Measurements from ENCODE around the gene MGAT4B. TPM values are rescaled to one million over a fixed set of nuclear protein-coding genes. Genes with fewer than 3 reads are reported as not detected.

MGAT4B gene
- total RNA-seq, 1 donor from 2014 or later = 207 TPM

DNA sequence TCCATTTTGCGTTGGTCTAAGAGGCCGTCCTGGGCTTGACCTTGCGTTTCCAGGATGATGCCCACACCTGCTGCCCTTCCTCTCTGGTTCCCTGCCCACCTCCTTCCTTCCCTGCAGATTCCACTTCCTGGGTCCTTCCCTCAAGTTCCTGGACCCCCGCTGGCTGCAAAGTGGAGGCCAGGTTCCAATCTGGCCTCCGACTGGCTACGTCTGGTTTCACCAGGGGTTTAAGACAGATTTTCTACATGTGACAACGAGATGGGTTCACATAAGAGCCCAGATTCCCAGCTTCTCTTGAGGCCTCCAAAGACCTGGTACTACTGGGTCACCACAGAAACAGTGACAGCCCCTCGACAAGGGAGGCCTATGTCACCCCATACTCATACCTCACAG is 2.1 kb downstream of the MGAT4B start:
- H3K9me3 ChIP-seq = no peaks in the 10 kb centered on the region
- peak overlapping the region; percentile 91 for H3K27ac ChIP-seq
- H3K4me3 ChIP-seq = peak overlapping the region in 1 of 2 donors; percentile 87
- peaks cover 10 to 21% of the 10 kb centered on the region in 2 donors for H3K4me1 ChIP-seq
- intact Hi-C loops (cut with DNase I) = no loop called here
- H3K36me3 ChIP-seq = peaks cover 16 to 19% of the 10 kb centered on the region in 2 donors
- no peaks in the 10 kb centered on the region for H3K27me3 ChIP-seq
- no peak for DNase-seq (ENCODE audit: low spot score in 2 of 2)
- TF ChIP-seq, protein P1, sequence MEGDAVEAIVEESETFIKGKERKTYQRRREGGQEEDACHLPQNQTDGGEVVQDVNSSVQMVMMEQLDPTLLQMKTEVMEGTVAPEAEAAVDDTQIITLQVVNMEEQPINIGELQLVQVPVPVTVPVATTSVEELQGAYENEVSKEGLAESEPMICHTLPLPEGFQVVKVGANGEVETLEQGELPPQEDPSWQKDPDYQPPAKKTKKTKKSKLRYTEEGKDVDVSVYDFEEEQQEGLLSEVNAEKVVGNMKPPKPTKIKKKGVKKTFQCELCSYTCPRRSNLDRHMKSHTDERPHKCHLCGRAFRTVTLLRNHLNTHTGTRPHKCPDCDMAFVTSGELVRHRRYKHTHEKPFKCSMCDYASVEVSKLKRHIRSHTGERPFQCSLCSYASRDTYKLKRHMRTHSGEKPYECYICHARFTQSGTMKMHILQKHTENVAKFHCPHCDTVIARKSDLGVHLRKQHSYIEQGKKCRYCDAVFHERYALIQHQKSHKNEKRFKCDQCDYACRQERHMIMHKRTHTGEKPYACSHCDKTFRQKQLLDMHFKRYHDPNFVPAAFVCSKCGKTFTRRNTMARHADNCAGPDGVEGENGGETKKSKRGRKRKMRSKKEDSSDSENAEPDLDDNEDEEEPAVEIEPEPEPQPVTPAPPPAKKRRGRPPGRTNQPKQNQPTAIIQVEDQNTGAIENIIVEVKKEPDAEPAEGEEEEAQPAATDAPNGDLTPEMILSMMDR (IDR thresholded peaks at IDR 0.05) = no peak

DNA sequence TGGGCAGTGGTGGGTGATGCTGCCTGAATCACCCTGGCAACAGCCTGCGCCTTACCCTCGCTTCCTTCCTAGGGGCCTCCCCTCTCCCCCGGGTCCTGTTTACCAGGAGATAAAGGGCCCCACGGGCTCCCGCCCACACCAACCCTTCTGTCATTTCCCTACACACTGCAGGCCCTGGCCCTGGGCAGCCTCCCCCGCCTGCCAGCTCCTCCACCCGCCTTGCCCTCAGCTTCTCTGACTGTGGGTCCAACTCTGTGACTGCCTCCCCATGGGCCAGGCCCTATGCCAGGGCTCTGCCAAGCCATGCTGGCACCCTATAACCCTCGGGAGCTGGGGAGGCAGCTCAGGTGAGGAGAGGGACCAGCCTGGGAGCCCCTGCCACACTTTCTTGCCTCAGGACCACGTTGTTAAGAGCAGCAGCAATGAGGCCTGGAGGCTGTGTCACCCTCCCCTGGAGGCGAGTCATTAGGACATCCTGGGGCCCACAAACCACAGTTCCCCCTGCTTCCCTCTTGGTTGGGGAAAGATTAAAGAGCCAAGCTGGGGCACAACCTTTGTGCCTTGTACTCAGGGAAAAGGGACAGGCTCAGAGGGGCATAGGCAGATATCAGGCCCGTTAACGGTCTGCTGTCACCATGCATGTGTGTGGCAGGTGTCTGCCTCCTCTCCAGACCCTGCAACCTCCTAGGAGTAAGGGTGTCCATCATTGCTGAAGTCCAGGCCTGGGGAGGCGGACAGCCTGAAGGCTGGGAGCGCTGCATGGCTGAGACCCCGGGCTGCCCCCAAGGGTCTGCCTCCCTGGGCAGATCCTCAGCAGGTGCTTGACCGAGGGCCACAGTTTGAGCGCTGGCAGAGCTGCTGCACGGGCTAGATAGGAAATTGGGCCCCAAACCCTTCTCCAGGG is 2.8 kb downstream of the MGAT4B start:
- DNase-seq (ENCODE audit: low spot score in 2 of 2) = peak in 1 of 2 donors; percentile 58

DNA sequence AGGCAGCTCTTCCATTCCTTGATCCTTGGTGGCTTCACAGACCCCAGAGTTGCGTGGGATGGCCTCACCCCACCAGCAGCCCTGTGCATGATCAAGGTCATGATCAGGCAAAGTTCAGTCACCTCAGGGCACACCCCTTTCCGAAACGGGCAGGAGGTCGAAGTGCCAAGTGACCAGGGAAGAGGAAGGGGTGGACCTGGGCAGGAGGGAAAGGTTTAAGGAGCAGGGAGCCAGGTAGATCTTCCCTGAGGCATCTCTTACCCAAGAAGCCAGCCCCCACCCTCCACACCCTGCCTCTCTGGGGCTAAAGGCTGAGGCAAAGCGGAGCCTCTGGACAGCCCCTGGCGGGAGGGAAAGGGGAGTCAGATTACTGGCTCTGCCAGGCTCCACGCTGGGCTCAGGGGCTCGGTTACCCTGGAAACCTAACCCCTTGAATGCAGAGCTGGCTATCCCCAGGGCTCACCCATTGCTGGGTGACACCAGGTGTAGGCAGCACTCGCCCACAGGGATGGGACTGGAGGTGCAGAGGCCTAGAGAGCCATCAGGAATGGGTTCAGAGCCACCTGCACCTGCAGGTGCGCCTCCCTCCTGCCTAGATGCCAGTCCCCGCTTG is 3.6 kb downstream of the MGAT4B start:
- Histone ChIP-seq H3K4me3 (no peak overlapping the region), H3K9me3 (no peaks in the 10 kb centered on the region), H3K36me3 (peaks cover 30 to 33% of the 10 kb centered on the region in 2 donors), H3K27me3 (no peaks in the 10 kb centered on the region), H3K4me1 (peaks cover 10 to 21% of the 10 kb centered on the region in 2 donors), H3K27ac (no peak overlapping the region)
- intact Hi-C loops (cut with DNase I) = no loop called here
- TF ChIP-seq, protein P1 (IDR thresholded peaks at IDR 0.05) = no peak
- peak in 1 of 2 donors; percentile 59 for DNase-seq (ENCODE audit: low spot score in 2 of 2)

More for the DNA sequence above, 2.8 kb downstream of the MGAT4B start:
- H3K27ac ChIP-seq = no peak overlapping the region
- no peaks in the 10 kb centered on the region for H3K9me3 ChIP-seq
- no peak overlapping the region for H3K4me3 ChIP-seq
- TF ChIP-seq, protein P1 (IDR thresholded peaks at IDR 0.05) = no peak
- peaks cover 10 to 21% of the 10 kb centered on the region in 2 donors for H3K4me1 ChIP-seq
- H3K27me3 ChIP-seq = no peaks in the 10 kb centered on the region
- peaks cover 23 to 25% of the 10 kb centered on the region in 2 donors for H3K36me3 ChIP-seq
- intact Hi-C loops (cut with DNase I) = no loop called here

DNA sequence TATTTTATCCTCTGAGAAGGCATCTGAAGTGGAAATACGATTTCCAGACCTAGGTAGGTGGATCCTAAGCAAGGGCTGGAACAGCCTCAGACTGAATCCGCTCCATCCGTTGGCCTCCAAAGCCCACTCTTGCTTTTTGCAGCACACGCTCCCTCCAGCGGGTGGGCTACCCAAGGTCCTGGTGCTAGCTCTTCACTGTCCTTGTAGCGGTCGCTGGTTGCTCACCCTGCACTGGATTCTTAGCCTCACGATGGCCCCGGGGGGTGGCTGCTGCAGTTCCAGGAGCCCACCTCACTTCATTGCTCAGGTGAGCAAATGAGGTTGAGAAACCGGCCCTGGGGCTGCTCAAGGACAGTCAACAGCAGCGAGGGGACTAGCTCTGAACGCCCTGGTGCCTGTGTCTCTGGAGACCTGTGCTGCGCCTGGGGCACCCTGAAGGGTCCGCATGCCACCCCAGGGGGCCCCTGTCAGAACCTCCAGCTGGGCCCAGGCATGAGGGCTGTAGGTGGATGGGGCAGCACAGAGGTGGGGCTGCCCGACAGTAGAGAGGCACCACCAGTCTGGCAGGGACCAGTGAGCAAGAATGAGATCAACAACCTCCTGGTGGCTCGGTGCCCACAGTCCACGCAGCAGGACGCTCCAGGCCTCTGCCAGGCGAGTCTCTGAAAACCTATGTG is 4.3 kb downstream of the MGAT4B start:
- DNase-seq (ENCODE audit: low spot score in 2 of 2) = no peak
- no peaks in the 10 kb centered on the region for H3K9me3 ChIP-seq
- TF ChIP-seq, protein P1 (IDR thresholded peaks at IDR 0.05) = no peak
- no peak overlapping the region for H3K27ac ChIP-seq
- no peak overlapping the region for H3K4me3 ChIP-seq
- H3K4me1 ChIP-seq = peaks cover 10 to 21% of the 10 kb centered on the region in 2 donors
- H3K36me3 ChIP-seq = peaks cover 34 to 41% of the 10 kb centered on the region in 2 donors
- H3K27me3 ChIP-seq = no peaks in the 10 kb centered on the region
- intact Hi-C loops (cut with DNase I) = no loop called here

DNA sequence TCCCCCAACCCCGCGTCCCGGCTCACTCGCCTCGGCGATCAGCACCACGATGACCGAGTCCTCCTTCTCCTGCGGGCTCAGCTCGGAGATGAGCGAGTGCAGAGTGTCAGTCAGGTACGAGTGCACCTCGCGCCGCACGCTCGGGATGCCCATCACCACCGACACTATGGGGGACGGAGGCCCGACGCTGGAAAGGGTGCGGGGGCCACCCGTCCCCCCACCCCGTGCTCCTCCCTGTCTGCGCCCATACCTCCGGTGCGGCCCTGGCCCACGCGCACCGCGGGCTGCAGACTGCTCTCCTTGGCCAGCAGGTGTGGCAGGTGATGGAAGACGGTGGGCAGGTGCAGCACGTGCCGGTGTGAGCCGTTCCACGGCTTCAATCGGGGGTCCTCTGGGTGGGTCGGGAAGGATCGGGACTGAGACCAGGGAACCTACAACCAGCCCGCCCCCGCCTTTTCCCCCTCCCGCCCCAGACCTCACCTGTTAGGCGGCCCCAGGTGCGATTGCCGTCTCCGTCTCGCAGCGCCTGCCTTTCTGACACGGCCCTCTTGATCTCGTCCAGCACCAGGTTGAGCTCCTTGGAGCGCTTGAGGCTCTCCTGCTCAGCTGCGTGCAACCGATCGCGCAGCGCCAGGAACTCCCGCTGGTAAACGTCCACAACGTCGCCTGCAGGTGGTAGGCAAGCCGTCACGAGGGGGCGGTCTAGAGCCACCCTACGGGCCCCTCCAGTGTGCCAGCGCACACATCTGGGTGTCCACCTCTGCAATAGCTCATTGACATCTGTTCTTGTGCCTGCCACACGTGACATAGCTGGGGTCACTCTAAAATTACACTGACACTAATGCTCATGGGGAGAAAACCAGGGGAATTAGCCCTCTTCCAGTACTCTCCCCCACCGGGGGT is 5.1 kb downstream of the MGAT4B start:
- intact Hi-C loops (cut with DNase I) = no loop called here
- TF ChIP-seq, protein P1 (IDR thresholded peaks at IDR 0.05) = peak; percentile 60 to 68 (median 61)
- Histone ChIP-seq H3K36me3 (peaks cover 34 to 43% of the 10 kb centered on the region in 2 donors), H3K9me3 (no peaks in the 10 kb centered on the region), H3K4me3 (no peak overlapping the region), H3K27ac (no peak overlapping the region), H3K4me1 (peaks cover 12 to 24% of the 10 kb centered on the region in 2 donors), H3K27me3 (no peaks in the 10 kb centered on the region)
- DNase-seq (ENCODE audit: low spot score in 2 of 2) = peak in 1 of 2 donors; percentile 68
